GM18526 (cell line): ENCODE data around the gene ESYT2.
A peak's percentile ranks its signal among the peaks of the same experiment; 100 is the strongest.

Experiments used
- POLR2A ChIP-seq: IDR thresholded peaks from 3 replicates; pipeline ENCODE4 v1.6.1; 2011; ENCODE audit not compliant: insufficient read length; ENCODE audit errors: extremely low read depth

The ESYT2 gene, protein sequence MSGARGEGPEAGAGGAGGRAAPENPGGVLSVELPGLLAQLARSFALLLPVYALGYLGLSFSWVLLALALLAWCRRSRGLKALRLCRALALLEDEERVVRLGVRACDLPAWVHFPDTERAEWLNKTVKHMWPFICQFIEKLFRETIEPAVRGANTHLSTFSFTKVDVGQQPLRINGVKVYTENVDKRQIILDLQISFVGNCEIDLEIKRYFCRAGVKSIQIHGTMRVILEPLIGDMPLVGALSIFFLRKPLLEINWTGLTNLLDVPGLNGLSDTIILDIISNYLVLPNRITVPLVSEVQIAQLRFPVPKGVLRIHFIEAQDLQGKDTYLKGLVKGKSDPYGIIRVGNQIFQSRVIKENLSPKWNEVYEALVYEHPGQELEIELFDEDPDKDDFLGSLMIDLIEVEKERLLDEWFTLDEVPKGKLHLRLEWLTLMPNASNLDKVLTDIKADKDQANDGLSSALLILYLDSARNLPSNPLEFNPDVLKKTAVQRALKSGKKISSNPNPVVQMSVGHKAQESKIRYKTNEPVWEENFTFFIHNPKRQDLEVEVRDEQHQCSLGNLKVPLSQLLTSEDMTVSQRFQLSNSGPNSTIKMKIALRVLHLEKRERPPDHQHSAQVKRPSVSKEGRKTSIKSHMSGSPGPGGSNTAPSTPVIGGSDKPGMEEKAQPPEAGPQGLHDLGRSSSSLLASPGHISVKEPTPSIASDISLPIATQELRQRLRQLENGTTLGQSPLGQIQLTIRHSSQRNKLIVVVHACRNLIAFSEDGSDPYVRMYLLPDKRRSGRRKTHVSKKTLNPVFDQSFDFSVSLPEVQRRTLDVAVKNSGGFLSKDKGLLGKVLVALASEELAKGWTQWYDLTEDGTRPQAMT

DNA sequence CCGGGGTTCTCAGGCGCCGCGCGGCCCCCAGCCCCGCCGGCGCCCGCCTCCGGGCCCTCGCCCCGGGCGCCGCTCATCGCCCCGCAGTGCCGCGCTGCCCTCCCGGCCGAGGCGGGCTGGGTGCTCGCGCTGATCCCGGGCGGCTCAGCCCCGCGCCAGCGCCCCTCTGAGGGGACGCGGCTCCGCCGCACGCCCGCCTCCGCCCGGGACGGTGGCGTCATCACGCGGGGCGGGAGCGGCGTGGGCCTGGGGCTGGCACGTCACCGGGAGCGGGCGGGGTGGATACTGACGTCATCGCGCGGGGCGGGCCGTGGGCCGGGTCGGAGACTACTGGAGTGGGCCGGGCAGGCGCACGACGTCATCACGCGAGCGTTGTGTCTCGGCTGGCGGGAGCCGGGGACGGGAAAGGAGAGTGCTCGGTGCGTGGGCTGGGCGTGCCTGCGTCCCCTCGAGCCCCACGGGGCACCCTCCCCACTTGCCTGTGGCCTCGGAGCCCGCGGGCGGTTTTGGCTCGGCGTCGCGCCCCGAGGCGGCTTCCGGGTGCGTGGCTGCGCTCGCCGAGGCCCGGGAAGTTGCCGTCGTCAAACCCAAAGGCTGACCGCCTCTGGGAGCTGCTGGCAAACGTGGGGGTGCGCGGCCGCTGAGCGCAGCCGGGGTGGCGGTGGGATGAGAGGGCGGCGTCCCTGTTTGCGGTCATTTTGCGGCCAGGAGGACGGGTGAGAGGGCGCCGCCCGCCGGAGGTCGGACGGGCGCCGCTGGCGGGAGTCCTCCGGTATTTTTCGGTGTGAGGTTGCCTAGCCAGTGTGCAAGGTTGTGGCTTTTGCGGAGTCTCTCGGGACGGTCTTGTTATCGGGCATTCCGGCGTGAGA, at the start of gene ESYT2:
ESYT2 (minus strand) TSS at position 168 of the 869 bp plus-strand sequence; CDS start at position 77, 91 bp downstream.
- TF ChIP-seq POLR2A: peak; percentile 95

DNA sequence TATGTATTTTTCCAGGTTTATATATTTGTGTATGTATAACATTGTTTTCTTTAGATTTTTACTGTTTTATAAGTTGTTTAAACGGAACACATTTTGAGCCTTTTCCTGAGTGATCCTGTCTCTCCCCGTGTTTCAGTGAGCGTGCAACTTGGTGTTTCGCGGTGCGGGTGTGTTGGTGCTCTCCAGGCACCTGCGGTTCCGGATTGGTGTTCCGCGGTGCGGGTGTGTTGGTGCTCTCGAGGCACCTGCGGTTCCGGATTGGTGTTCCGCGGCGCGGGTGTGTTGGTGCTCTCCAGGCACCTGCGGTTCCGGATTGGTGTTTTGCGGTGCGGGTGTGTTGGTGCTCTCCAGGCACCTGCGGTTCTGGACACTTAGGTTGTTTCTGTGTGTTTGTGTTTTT, 47.7 kb upstream of the ESYT2 start:
- TF ChIP-seq POLR2A: no peak

DNA sequence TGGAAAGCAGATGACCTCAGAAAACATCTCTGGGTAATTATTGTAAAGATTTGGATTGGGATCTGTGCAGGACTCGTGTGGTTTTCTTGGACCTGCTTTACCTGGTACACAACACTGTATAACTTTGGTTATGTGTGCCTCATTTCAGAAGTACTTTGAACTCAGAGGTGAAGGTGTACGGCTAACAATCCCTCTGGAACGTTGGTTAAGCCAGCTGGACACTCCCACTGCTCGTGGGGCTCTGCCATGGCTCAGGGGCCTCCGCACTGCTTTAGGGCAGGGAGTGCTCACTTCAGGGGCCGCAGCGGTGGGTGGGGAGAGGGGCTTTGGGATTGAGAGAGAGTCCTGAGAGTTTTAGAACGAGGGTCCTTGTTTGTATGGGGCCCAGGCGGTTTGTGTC, 40.6 kb upstream of the ESYT2 start:
- no peak for TF ChIP-seq POLR2A

DNA sequence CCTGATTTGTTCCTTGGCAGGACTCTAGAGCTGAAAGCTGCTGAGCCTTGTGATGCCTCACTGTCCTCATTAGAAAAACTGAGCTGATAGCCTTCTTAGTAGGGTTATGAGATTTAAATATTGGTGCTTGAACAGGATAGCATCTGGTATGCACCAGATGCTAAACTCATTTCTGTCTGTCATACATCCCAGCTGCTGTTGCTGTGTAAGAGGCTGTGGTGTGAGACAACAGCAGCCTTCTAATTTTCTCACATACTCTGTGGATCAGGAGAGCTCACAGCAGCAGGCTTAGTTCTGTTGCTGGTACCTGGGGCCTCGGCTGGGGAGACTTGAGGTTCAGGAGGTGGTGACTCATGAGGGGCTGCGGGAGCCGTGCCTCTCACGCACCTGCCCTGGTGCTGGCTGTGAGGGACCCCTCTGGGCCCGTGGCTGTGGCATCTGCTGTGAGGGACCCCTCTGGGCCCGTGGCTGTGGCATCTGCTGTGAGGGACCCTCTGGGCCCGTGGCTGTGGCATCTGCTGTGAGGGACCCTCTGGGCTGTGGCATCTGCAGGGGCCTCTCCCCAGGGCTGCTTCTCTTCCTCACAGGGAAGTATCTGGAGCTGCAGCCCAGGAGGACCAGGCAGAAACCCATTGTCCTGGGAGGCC, 39.6 kb upstream of the ESYT2 start:
- TF ChIP-seq POLR2A: no peak

DNA sequence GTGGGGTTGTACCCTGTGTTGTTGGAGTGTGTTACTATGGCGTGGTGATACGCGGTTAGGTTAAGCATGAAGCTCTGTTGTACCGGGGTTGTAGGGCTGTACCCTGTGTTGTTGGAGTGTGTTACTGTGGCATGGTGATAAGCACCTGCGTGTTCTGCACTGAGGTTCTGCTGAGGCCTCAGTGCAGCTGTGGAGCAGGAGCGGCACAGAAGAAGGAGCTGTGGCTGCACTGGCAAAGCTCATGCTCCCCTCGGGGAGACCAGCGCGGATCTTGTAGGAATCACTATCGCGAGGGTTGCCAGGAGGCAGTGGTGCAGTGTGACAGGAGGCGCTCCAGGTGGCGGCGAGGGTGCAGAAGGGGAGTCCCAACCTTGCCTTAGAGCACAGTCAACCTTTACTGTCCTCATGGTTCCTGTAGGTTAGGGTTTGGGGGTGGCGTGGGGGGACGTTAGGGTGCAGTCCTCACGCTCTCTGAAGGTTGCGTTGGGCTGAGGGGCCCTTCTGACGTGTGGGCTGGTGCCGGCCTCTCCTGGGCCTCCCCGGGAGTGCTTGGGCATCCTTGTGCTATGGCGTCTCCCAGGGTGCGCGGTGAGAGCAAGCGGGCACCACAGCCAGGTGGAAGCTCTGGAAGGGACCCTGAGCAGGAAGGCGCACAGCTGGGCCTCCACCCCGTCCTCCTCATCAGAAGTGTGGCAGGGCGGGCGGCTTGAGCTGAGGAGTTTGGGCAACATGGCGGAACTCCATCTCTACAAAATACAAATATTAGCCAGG, 38.1 kb upstream of the ESYT2 start:
- no peak for TF ChIP-seq POLR2A

DNA sequence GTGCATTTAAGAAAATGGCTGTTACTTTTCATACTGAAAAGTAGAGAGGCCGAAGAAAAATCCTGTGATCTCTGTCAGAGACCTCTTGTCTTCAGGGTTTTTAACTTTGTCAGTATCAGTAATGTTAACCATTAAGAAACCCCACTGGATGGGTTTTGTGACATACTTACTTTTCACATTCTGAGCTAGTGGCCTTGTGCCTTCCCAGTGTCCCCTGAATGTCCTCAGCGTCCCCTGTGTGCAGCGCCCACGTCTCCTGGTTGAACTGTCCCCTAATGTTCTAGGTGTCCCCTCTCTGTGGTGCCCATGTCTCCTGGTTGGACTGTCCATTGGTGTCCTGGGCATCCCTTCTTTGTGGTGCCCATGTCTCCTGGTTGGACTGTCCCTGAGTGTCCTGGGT, 36.7 kb upstream of the ESYT2 start:
- TF ChIP-seq POLR2A: no peak

DNA sequence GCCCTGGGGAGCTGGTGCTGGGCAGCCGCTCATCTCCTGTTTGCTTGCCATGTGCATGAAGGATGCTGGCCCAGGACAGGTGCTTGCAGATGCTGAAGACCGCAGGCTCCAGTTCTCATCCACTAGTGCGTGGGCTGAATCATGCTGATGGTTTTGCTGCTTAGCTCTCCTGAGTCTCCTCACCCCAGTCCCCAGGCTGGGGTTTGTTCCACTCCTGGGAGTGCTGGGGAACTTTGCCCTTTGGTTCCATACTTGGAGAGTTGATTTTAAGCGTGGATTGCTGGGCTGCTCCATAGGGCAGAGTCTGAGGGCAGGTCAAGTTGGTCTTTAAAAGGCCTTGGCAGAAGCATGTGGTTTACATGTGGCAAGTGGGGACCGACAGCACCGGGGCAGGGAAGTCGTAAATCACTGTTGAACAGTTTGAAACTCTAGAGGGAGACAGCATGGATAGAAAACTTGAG, 36.2 kb upstream of the ESYT2 start:
- TF ChIP-seq POLR2A: no peak

DNA sequence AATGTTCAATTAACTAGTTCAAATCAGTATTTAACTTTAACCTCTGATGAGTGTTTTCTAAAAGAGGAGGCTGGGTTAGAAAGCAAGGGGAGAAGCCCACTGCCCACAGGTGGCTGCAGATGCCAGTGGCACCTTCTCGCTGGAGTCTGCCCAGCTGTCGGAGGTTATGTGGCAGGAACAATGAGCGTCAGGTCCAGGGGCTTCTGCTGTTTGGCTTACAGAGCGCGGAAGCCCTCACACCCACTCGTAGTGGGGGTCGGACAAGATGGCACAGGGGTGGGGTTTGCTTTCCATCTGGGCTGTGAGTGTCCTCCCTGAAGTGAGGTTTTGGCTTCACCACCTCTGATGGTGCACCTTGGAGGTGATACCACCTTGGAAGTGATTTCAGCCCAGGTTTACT, 35.5 kb upstream of the ESYT2 start:
- TF ChIP-seq POLR2A: no peak

DNA sequence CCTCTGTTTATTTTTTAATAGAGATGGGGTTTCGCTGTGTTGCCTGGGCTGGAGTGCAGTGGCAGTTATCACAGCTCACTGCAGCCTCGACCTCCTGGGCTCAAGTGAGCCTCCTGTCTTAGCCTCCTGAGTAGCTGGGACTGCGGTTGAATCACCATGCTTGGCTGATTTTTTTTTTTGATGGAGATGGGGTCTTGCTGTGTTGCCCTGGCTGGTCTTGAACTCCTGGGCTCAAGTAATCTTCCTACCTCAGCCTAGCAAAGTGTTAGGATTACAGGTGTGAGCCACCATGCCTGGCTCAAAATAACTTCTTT, 35.2 kb upstream of the ESYT2 start:
- TF ChIP-seq POLR2A: no peak

DNA sequence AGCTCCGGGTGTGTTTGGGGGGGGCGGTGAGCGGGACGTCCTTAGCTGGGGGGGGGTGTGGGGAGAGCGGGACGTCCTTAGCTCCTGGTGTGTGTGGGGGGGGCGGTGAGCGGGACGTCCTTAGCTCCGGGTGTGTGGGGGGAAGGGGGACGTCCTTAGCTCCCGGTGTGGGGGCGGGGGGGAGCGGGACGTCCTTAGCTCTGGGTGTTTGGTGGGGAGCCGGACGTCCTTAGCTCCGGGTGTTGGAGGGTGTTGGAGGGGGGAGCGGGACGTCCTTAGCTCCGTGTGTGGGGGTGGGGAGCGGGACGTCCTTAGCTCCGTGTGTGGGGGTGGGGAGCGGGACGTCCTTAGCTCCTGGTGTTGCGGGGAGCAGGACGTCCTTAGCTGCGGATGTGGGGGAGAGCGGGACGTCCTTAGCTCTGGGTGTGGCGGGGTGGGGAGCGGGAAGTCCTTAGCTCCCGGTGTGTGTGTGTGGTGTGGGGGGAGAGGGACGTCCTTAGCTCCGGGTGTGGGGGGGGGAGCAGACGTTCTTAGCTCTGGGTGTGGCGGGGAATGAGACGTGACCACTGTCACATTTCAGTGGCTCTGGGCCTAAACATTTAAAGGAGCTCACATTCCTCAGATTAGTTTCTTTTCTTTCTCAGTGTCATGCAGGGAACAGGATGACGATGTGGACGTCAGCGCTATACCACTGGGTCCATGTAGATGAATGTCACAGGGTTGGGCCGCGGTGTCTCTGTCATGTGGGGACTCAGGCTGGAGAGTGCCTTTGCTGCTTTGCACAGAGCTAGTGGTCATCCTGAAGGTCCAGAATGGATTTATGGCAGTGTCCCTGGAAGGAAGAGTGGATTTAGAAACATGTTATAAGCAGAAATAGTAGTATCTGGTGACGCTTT, 34.5 kb upstream of the ESYT2 start:
- TF ChIP-seq POLR2A: no peak

DNA sequence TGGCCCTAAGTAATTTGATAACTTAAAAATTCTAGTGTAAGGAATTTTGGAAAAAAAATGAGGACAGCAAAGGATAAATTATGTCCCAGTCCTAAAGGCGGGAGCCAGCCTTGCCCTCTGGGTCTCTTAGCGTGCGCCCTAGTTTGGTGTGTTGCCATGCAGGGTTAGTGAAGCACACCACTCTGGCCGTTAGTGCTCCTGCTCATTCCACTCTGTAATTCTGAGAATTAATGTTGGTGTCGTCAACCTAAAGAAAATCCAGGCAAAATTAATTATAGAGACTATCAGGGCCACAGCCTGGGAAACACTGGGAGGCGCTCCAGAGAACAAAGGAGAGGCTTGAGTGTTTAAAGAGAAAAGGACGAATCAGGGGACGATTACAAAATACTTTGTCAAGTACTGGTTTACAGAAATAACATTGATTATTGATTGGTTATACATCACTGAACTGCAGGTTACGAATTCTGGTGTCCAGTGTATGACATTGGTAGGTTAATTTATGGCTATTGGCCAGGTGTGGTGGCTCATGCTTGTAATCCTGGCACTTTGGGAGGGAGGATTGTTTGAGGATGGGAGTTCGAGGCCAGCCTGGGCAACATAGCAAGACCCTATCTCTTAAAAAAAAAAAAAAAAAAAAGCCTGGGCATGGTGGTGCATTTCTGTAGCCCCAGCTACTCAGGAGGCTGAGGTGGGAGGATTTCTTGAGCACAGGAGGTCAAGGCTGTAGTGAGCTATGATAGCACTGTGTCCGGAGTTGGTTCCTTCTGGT, 32.8 kb upstream of the ESYT2 start:
- TF ChIP-seq POLR2A: no peak

DNA sequence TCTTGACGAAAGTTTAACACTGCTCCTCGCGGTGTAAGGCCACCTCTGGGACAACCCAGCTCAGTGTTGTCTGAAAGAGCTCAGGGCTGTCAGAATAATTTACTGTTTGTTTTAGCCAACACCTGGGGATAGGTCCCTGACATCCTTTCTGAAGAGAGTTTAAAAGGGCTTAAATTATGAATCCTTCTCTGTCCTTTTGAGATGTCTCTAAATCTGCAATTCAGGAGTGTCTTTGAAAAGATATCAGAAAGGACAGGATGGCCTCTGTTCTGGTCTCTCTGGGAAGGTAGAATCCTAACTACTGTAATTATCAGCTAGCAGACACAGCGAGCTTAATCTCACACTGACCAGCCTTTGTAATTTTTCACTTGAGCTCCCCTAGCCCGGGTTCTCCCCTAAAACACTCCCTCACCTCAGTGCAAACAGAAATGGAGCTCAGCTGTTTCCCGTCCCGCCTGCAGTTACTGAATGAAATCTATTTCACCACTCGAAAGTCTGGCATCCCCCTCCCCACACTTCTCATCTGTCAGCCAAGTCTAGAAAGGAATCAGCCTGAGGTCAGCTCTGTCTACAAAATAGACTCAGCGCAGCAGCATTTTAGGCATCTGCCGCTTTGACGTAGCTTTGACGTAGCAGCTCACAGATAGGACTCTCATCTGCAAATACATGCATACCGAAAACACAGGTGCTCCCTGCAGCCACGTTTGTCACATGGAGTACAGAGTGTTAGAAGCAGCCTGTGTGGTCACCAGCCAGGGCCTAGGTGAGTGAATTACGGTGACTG, 31.9 kb upstream of the ESYT2 start:
- no peak for TF ChIP-seq POLR2A
